ENCODE measurements around the gene MLN. TPM values are rescaled to one million over a fixed set of nuclear protein-coding genes. Genes with fewer than 3 reads are reported as not detected.
A peak's percentile ranks its signal among the peaks of the same experiment; 100 is the strongest.

The MLN gene
- total and polyA plus RNA-seq, 2 donors (not counting 3 experiments of a cell fraction or from before 2014, with no cell fraction given), result not detected

DNA sequence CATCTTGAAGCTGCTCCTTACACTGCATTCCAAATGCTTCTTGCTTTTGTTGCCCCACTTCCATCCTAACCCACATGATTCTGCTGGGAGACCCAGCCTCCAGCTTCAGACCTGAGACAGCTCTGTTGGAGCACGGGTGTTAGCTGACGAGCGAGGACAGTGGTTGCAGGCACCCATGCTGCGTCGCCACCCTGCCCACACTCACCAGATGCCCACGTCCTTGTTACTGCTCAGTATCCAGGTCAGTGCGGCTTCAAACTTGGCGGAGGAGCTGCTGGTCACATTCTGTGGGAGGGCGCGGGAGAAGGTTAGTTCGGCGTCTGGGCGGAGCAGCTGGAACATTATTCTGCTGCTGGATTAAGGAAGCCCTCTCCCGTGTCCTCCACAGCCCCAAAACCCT lies 23.9 kb downstream of the MLN start:
- POLR2A ChIA-PET, result interaction anchor here (3.5 kb wide), 1 partner anchor 8 kb away, joined by 25 read pairs; no protein-coding TSS in a partner anchor
- DNase-seq (ENCODE audit: low read depth, low spot score), result no peak
- CTCF ChIA-PET, result interaction anchor here (1.1 to 3.3 kb wide), 4 partner anchors 8 to 248 kb away, joined by 5 to 15 read pairs (median 8); partner anchors contain the start of gene LEMD2
- dilution Hi-C loops (cut with MboI; ENCODE audit: extremely low pct_ligation_motif_present, low sequenced_read_pairs), result no loop called here
- Histone ChIP-seq H3K9ac (replicated peaks; ENCODE audit: extremely low read depth, insufficient read depth, low read length) (no peak overlapping the region), H3K36me3 (ENCODE audit: control insufficient read depth in 2 of 2, extremely low read depth in 1 of 2, insufficient read depth in 2 of 2, low read length in 2 of 2) (peaks cover 40 to 69% of the 10 kb centered on the region in 2 experiments), H3K9me3 (replicated peaks; ENCODE audit: control insufficient read depth, insufficient read depth, low read length) (no peaks in the 10 kb centered on the region), H3K4me3 (replicated peaks in 1 of 3; ENCODE audit: insufficient read depth in 1 of 3, low read depth in 1 of 3, low read length in 3 of 3) (no peak overlapping the region), H3K27me3 (ENCODE audit: control insufficient read depth in 2 of 2, insufficient read depth in 2 of 2, low read length in 2 of 2) (no peaks in the 10 kb centered on the region), H3K79me2 (ENCODE audit: control insufficient read depth, insufficient read depth, low read length) (peaks cover 21% of the 10 kb centered on the region), H3K27ac (ENCODE audit: insufficient read depth, low read depth, low read length) (peak overlapping the region; percentile 96), H2AFZ (ENCODE audit: low read depth, low read length) (no peak overlapping the region), H3K9me1 (replicated peaks; ENCODE audit: control insufficient read depth, extremely low read depth, insufficient read depth, low read length) (no peaks in the 10 kb centered on the region), H3K4me2 (ENCODE audit: insufficient read depth, low read length) (peak overlapping the region; percentile 9), H4K20me1 (replicated peaks; ENCODE audit: control insufficient read depth, extremely low read depth, insufficient read depth, low read length) (no peaks in the 10 kb centered on the region), H3K4me1 (ENCODE audit: control insufficient read depth, extremely low read depth, insufficient read depth, low read length) (peaks cover 42% of the 10 kb centered on the region)
- intact Hi-C loops (cut with micrococcal nuclease), result loop anchor here (2.0 to 5.0 kb wide), 2 partner anchors 61 to 457 kb away; partner anchors contain the start of gene HMGA1
- FAIRE-seq, result peak; percentile 69
- BruUV-seq (replicated peaks), result no TSS peak
- TF ChIP-seq POLR2AphosphoS5 (IDR thresholded peaks at IDR 0.05; ENCODE audit: insufficient read depth, low read depth, low read length), result no peak
- TF ChIP-seq, protein P1, sequence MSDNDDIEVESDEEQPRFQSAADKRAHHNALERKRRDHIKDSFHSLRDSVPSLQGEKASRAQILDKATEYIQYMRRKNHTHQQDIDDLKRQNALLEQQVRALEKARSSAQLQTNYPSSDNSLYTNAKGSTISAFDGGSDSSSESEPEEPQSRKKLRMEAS (IDR thresholded peaks at IDR 0.05; ENCODE audit: insufficient read depth, insufficient read length), result no peak
- TF ChIP-seq, protein P2, sequence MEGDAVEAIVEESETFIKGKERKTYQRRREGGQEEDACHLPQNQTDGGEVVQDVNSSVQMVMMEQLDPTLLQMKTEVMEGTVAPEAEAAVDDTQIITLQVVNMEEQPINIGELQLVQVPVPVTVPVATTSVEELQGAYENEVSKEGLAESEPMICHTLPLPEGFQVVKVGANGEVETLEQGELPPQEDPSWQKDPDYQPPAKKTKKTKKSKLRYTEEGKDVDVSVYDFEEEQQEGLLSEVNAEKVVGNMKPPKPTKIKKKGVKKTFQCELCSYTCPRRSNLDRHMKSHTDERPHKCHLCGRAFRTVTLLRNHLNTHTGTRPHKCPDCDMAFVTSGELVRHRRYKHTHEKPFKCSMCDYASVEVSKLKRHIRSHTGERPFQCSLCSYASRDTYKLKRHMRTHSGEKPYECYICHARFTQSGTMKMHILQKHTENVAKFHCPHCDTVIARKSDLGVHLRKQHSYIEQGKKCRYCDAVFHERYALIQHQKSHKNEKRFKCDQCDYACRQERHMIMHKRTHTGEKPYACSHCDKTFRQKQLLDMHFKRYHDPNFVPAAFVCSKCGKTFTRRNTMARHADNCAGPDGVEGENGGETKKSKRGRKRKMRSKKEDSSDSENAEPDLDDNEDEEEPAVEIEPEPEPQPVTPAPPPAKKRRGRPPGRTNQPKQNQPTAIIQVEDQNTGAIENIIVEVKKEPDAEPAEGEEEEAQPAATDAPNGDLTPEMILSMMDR (IDR thresholded peaks at IDR 0.05; ENCODE audit: extremely low read depth in 1 of 2, insufficient read depth in 1 of 2, low read depth in 1 of 2, low read length in 2 of 2), result no peak
- no peak for TF ChIP-seq FOS (IDR thresholded peaks at IDR 0.05; ENCODE audit: borderline replicate concordance, insufficient read depth, low read length)
- no peak for TF ChIP-seq GATA2 (IDR thresholded peaks at IDR 0.05; ENCODE audit: insufficient read depth, insufficient read length, low read depth, low read length)
- no peak for TF ChIP-seq JUN (IDR thresholded peaks at IDR 0.05; ENCODE audit: borderline replicate concordance, insufficient read depth, insufficient read length, low read depth)
- no peak for TF ChIP-seq POLR2A (IDR thresholded peaks at IDR 0.05; ENCODE audit: low read depth, low read length)
- TF ChIP-seq EZH2 (IDR thresholded peaks at IDR 0.05; ENCODE audit: borderline replicate concordance, low read depth, low read length, severe bottlenecking), result no peak
- no peak for TF ChIP-seq MYC (IDR thresholded peaks at IDR 0.05; ENCODE audit: low read depth, low read length)
